Type B pancreatic cell (in vitro differentiated cells): ENCODE data around the gene TNF. TPM values are rescaled to one million over a fixed set of nuclear protein-coding genes. Genes with fewer than 3 reads are reported as not detected.
A peak's percentile ranks its signal among the peaks of the same experiment; 100 is the strongest.

Experiments
- DNase-seq: peaks from one replicate; pipeline ENCODE4 v3.0.0; 2021; ENCODE audit warnings: mixed read lengths; ENCODE audit not compliant: unreplicated experiment; ENCODE audit errors: extremely low spot score
- H3K27ac Mint-ChIP-seq: 2 replicates; pipeline ENCODE4 v1.8.0; 2021; ENCODE audit warnings: mild to moderate bottlenecking, mixed read lengths
- H3K27me3 Mint-ChIP-seq: 2 replicates; pipeline ENCODE4 v1.8.0; 2021; ENCODE audit warnings: mixed read lengths
- H3K36me3 Mint-ChIP-seq: 2 replicates; pipeline ENCODE4 v1.8.0; 2021; ENCODE audit warnings: mixed read lengths
- H3K4me1 Mint-ChIP-seq: one replicate; pipeline ENCODE4 v1.8.0; 2021; ENCODE audit warnings: mixed read lengths; ENCODE audit not compliant: unreplicated experiment
- H3K4me3 Mint-ChIP-seq: 2 replicates; pipeline ENCODE4 v1.8.0; 2021; ENCODE audit warnings: mild to moderate bottlenecking, mixed read lengths
- H3K9me3 Mint-ChIP-seq: 2 replicates; pipeline ENCODE4 v1.8.0; 2021; ENCODE audit warnings: mixed read lengths
- total RNA-seq: library from RNA; stranded (reverse); gene quantifications from 2 replicates; pipeline ENCODE4 v1.2.1, GENCODE V29; 2021; ENCODE audit warnings: low replicate concordance
- TF ChIP-seq, protein P1 (sequence below): fragments of 200-600 bp; sonication (generic); conservative IDR thresholded peaks from 2 replicates; pipeline ENCODE4 v1.5.0; 2021; ENCODE audit warnings: antibody characterized with exemption, mild to moderate bottlenecking

The TNF gene
- total RNA-seq, 1 donor from 2014 or later: not detected

DNA sequence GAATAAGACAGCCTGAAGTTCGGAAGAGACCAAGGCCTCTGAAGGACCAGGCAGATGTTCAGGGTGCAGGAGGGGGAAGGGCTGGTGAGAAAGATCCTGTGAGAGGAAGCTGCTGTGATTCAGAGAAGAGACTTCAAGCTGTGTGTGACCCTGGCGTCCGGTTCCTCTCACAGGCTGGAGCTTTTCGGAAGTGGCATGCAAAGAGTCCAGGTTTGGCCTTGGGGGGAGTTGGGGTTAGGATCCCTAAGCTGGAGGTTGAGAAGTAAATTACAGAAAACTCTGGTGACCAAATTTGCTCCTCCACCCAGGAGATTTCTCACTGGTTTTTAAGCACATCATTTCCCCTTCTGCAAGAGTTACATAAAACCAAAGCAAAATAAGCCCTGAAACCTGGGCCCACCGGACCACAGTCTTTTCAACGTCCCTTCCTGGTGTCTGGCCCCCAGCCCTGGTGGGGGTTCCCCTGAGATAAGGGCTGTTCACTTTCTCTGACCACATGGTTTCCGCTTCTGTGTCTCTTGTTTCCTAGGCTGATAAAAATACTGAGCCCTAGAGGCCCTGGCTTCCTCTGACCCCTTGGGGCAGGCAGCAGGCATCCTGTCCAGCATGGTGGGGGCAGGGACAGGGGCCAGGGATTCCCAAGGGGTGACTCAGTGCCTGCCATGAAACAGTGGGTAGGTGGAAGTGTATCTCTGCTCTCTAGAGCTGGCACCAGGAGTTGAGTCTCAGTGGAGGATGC, 15.2 kb upstream of the TNF start:
- Mint-ChIP-seq H3K9me3 (no peaks in the 10 kb centered on the region), H3K36me3 (peaks cover 13% of the 10 kb centered on the region), H3K27me3 (peaks cover 3% of the 10 kb centered on the region), H3K4me1 (no peaks in the 10 kb centered on the region), H3K27ac (no peak overlapping the region), H3K4me3 (no peak overlapping the region)
- TF ChIP-seq, protein P1, sequence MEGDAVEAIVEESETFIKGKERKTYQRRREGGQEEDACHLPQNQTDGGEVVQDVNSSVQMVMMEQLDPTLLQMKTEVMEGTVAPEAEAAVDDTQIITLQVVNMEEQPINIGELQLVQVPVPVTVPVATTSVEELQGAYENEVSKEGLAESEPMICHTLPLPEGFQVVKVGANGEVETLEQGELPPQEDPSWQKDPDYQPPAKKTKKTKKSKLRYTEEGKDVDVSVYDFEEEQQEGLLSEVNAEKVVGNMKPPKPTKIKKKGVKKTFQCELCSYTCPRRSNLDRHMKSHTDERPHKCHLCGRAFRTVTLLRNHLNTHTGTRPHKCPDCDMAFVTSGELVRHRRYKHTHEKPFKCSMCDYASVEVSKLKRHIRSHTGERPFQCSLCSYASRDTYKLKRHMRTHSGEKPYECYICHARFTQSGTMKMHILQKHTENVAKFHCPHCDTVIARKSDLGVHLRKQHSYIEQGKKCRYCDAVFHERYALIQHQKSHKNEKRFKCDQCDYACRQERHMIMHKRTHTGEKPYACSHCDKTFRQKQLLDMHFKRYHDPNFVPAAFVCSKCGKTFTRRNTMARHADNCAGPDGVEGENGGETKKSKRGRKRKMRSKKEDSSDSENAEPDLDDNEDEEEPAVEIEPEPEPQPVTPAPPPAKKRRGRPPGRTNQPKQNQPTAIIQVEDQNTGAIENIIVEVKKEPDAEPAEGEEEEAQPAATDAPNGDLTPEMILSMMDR: no peak
- DNase-seq: no peak

- no peak for DNase-seq
- H3K36me3 Mint-ChIP-seq: peaks cover 13% of the 10 kb centered on the region
- H3K27me3 Mint-ChIP-seq: peaks cover 3% of the 10 kb centered on the region
- no peaks in the 10 kb centered on the region for H3K9me3 Mint-ChIP-seq
- no peak overlapping the region for H3K4me3 Mint-ChIP-seq
- H3K4me1 Mint-ChIP-seq: no peaks in the 10 kb centered on the region
- TF ChIP-seq, protein P1: no peak
- H3K27ac Mint-ChIP-seq: no peak overlapping the region
Observed at GRCh38 chr6:31560697-31561058, 14.7 kb upstream of the TNF start.

DNA sequence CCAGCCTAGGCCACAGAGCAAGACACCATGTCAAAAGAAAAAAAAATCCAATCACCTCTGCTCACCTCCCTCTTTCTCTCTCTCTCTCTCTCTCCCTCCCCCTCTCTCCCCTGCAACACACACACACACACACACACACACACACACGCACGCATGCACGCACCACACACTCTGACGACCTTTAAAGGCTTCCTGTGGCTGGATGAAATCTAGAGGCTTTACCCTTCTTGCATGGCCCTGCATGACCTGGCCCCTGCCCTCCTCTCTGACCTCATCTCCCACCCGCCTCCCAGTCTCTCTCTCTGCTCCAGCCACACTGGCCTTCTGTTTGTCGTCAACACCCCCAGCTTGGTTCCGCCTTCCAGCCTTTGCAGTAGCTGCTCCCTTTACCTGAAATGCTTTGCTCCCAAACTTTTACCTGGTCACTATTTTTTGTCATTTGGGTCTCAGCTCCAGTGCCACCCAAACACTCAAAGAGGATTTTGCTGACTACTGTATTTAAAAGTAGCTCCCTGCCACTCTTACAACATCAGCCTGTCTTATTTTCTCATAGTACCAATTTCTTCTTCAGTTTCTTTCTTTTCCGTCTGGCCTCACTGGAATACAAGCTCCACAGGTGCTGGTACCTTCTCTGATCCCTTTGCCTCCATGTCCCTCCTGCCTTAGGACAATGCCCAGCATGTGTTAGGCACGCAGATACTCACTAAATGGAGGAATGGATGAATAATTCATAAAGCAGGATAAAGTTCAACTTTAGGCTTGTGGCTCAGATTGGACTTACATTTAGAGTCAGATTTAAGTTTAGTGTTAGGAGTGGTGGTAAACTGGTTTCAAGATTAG, 7.6 kb upstream of the TNF start:
- Mint-ChIP-seq H3K36me3 (no peaks in the 10 kb centered on the region), H3K9me3 (no peaks in the 10 kb centered on the region), H3K27ac (no peak overlapping the region), H3K4me3 (no peak overlapping the region), H3K27me3 (peaks cover 30% of the 10 kb centered on the region), H3K4me1 (peaks cover 5% of the 10 kb centered on the region)
- DNase-seq: no peak
- TF ChIP-seq, protein P1: no peak

- peaks cover 34% of the 10 kb centered on the region for H3K27me3 Mint-ChIP-seq
- TF ChIP-seq, protein P1: no peak
- H3K9me3 Mint-ChIP-seq: no peaks in the 10 kb centered on the region
- H3K27ac Mint-ChIP-seq: peak overlapping the region; percentile 45
- DNase-seq: no peak
- peaks cover 5% of the 10 kb centered on the region for H3K4me1 Mint-ChIP-seq
- no peak overlapping the region for H3K4me3 Mint-ChIP-seq
- H3K36me3 Mint-ChIP-seq: no peaks in the 10 kb centered on the region
Observed at GRCh38 chr6:31568537-31568961, 6.8 kb upstream of the TNF start.

DNA sequence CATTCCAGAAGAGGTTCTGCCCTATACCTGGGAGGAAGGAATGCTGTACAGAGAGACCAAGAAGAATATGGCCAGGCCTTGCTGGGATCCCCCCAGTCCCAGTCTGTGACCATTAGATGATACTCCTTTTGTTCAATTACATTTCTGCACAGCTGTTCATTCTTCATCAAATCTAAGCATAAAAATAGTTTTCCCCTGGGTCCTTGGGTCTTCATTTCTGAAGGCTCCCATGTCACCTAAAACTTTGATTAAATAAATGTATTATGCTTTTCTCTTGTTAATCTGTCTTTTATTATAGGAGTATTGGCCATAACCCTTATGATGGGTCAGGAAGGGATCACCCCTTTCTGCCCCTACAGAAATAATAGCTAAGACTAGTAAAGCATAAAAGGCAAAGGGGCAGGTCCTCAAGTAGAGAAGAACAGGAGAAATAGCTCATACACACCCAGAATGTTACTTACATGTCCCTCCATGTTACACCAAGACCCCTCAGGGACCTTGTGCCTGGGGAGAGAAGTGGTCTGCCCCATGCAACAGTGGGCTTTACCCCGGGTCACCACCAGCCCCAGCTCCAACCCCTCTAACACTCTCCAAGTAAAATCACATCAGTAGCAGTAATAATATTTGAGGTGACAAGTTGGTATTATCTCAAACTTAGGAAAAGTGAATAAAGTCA, 5.4 kb upstream of the TNF start:
- H3K4me3 Mint-ChIP-seq: no peak overlapping the region
- H3K9me3 Mint-ChIP-seq: no peaks in the 10 kb centered on the region
- no peaks in the 10 kb centered on the region for H3K36me3 Mint-ChIP-seq
- peaks cover 31% of the 10 kb centered on the region for H3K27me3 Mint-ChIP-seq
- peaks cover 5% of the 10 kb centered on the region for H3K4me1 Mint-ChIP-seq
- no peak for DNase-seq
- H3K27ac Mint-ChIP-seq: no peak overlapping the region
- TF ChIP-seq, protein P1: no peak
